ENCODE data around the gene GCLM.
A peak's percentile ranks its signal among the peaks of the same experiment; 100 is the strongest.

GCLM gene

DNA sequence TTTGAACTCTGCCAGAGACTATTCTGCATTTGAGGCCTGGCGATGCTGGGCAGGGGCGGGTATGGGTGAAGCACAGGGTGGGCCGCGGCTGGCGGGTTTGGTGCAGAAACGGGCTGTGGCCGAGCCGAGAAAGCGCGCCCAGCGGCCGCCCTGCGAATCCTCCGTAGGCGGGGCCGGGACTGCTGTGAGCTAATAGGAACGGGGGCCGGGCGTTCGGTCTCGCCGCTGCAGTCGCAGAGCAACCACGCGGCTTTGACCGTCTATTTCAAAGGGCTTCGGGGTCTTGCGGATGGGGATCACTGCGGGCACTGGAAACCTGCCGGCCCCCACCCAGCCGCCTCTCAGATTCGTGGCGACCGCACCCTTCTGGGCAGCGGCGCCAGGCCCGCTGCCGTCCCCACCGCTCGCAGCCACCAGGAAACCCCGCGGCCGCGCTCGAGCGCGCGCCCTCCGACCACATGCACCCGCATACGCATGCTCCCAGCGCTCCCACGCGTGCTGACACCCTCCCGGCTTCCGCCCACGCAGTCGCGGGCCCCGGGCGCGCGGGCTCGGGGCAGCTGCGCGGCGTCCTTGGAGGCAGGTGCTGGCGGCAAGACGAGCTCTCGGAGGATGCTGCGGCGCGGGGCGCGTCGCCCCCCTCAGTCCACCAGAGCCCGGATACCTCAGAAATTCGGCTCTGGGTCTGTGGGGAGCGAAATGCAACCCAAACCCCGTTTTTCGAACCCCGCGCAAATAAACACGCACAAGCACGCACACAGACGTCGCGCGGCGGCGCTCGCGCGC lies 62.8 kb downstream of the GCLM start:
- DNase-seq, result peak; percentile 66 to 79

DNA sequence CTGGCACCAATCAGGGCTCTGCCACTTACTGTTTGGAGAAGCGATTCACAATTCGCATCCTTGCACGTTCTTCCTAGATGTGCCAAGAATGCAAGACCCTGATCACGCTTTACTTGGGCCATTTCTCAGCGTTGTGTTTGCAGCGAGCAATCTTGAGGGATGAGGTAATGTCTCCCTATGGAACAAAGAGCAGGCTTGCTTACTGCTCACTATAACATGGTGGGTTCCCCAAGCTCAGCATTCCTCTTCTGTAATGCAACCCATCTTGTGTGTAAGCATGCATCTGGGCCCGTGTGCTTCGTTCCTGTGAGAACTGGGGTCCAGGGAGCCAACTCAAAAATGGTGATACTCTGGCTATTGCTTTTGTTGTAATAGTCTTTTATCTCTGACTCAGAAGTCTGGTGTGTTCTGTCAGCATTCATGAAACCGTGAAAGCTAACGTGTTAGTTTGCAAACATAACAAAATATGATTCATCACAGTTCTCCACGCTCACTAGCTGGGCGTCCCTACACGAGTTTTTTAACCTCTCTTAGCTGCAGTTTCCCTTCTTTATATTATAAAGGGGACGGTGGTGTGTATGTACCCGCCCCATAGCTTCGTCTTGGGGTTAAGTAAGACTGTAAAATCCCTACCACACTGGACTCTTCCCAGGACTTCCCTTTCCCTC lies 63.6 kb downstream of the GCLM start:
- no peak for DNase-seq

DNA sequence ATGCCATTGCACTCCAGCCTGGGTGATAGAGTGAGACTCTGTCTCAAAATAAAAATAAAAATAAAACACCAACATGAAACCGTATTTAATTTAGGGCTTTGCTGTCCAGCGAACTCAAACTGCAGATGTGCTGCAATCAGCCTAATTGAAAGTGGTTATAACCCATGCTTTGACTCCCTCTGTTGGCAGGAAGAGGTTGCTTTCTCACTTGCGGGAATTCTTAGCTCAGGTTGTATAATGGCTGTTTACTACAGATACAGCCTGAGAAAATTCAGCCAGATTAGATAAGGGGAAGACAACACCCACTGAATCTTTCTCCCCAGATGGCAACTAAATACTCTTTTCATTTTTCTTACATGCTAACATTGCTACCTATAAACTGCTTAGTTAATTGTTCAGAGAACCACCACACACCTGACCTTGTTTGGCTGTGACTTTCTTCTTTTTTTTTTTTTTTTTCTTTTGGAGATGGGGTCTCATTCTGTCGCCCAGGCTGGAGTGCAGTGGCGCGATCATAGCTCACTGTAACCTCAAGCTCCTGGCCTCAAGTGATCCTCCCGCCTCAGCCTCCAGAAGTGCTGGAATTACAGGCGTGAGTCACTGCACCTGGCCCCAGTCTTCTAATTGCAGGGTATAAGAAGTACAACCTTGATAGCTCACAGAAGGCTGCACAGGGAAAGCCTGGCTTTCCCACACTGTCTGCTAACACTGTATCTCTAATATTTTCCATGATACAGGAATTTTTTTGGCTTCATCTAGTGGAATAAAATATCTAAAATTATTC lies 64.8 kb downstream of the GCLM start:
- peak in 1 of 2 experiments; percentile 49 for DNase-seq

DNA sequence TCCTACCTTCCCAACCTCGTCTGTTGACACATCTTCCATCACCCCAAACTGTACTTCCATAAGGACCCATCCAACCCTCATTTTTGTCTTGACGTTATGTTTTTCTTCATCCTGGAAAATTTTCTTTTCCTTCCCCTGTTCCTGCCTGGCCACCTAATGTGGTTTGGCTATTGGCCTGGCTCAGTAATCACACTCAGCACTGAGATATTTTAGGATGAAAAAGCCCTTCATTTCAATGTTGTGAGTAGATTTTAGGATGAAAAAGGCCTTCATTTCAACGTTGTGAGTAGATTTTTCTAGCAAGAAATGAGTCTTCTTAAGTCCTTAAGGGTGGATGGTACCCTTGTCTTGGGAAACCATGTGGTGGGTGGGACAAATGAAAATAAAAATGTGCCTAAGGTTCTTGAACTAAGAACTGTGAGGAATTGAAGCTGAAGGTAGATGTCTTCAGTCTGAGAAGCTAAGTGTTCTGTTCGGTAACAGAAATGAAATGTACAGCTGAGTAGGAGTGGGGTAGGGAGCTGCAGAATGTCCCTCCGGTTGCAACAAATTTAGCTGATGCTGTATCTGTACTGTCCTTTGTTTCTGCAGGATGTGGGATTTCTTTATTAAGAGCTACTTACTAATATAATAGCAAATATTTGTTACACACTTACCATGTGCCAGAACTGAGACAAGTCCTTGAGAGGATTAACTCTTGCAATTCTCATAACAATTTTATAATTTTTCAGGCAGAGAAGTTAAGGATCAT lies 66.3 kb downstream of the GCLM start:
- no peak for DNase-seq

DNA sequence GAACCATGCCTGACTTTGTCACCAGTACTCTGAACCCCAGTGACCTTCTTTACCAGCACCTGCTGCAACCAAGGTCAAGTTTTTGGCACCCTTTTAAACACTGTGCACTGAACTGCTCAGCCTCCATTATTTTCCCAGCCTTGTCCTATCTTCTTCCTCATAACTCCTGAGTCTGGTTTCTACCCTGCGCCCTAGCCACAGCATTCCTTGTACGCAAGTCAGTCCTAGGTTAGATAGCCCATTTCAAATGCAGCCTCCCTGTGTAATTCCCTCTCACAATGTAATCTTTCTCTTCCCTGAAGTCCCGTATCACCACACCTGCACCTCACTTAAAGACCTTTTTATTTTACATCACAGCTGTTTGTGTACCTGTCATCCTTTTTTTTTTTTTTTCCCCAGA lies 67.5 kb downstream of the GCLM start:
- DNase-seq, result no peak

DNA sequence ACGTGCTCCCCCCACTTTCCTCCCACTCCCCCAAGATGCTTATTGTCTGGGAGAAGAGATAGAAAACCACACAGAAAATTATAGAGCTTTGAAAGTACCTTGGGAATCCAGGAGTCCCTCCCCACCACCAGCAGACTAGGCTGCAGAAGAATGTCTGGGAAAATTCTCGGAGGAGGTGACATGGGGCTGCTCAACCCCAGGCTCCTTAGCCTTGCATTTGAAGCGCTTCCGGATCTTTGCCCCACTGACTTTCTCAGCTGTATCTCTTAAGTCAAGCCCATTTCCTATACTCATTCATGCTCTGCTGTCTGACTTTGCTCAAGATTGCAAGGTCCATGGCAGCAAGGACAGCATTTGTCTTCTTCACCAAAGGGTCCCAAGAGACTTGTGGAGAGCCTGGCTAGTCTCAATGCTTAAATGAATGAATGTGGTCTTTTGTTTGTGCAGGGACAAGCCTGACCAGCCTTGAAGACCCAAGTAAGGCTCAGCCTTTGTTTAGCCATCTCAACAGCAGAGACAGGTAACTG lies 68.2 kb downstream of the GCLM start:
- DNase-seq, result no peak

DNA sequence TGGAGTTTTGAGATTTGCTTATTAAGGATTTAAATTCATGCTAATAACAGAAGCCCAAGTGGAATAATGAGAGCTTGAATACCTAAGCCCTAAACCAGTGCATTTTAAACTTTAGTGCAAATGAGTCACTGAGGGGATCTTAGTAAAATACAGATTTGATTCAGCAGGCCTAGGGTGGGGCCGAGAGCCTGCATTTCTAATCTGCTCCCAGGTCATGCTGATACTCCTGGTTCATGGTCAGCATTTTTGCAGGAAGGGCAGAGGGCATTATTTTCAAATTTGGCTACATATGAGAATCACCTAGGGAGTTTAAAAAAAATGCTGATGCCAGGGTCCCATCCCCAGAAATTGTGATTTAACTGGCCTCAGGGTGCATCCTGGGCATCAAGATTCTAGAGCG lies 69.5 kb downstream of the GCLM start:
- no peak for DNase-seq

DNA sequence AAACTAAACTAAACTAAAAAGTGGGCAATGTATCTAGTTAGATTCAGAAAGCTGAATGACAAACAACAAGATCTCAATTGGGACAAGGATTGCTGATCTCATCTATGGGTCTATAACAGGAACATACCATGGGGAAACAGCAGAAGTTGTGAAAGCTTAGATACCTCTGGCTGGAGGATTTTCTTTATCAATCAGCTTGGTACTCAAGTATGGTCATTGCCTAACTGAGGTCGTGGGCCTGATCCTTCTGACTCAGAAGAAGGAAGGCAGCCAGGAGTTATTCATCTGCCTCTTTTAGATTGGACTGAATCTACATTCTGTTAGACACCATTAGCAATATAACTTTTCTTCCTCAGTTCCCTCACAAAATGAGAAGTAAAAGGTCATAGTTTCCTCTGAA lies 69.9 kb downstream of the GCLM start:
- DNase-seq, result no peak

DNA sequence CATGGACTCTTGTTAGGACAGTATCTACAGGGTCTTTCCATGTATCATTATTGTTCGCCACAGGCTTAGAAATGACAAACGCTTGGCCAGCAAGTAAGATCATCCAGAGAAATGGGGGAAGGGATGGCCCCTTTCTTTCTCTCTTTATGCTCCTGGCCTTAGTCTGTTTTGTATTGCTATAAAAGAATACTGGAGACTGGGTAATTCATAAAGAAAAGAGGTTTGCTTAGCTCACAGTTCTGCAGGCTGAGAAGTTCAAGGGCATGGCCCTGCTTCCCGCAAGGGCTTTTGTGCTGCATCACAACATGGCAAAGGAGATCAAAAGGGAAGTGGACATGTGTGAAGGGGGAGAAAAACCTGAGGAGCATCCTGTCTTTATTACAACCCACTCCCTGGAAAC lies 71.3 kb downstream of the GCLM start:
- DNase-seq, result no peak

All from NCI-H187 (cell line).